Stomach (tissue), 4 donors: Measurements from ENCODE around the gene LAMP5.

ENCODE experiments used
- CTCF ChIP-seq, 7 experiments: fragments of 450-650 bp in 4 of 7; fragments of 200-600 bp in 3 of 7; sonication (generic) in 3 of 7; IDR thresholded peaks; one replicate each; pipeline ENCODE4 v1.5.1; 2016 to 2019; ENCODE audit warnings: antibody characterized with exemption in 7 of 7, control low read depth in 2 of 7, mild to moderate bottlenecking in 1 of 7
- POLR2A ChIP-seq, 4 donors: fragments of 450-650 bp; IDR thresholded peaks; one replicate each; pipeline ENCODE4 v1.6.1; 2016; ENCODE audit warnings: antibody characterized with exemption in 4 of 4, control low read depth in 2 of 4, mild to moderate bottlenecking in 1 of 4, moderate library complexity in 1 of 4
- POLR2AphosphoS5 ChIP-seq, 3 donors: sonication (generic); formaldehyde crosslinking; IDR thresholded peaks; one replicate each; pipeline ENCODE4 v1.6.1; 2016; ENCODE audit warnings: antibody characterized with exemption in 3 of 3

- TF ChIP-seq CTCF (IDR thresholded peaks at IDR 0.05) (no peak), POLR2A (IDR thresholded peaks at IDR 0.05) (no peak), POLR2AphosphoS5 (IDR thresholded peaks at IDR 0.05) (no peak)
Measured at GRCh38 chr20:9555781-9556180, 41.4 kb downstream of the LAMP5 start.
